OCI-LY7 (cell line): ENCODE data around the gene PARP3. TPM values are rescaled to one million over a fixed set of nuclear protein-coding genes. Genes with fewer than 3 reads are reported as not detected.
"Not testable (repeated sequence)": the region's sequence is repeated elsewhere in the genome, so short reads cannot be mapped to it uniquely, and the experiment has no call there.

Experiments
- BruUV-seq: library from RNA; stranded (reverse); fragments of 400-500 nt; replicated peaks from 2 replicates; lab custom pipeline; 2021; lab: Mats Ljungman, UMichigan
- CTCF ChIA-PET: fragments of 300-600 bp; sonication (Branson Sonifier 250); formaldehyde crosslinking; loops from one replicate; lab custom pipeline; 2022; ENCODE audit warnings: antibody characterized with exemption; ENCODE audit not compliant: unreplicated experiment; lab: Charles Lee
- POLR2A ChIA-PET: fragments of 300-600 bp; sonication (Branson Sonifier 250); formaldehyde crosslinking; loops from one replicate; lab custom pipeline; 2022; ENCODE audit warnings: antibody characterized with exemption; lab: Charles Lee
- DNase-seq: peaks from one replicate; pipeline ENCODE4 v3.0.0-alpha.2; 2015; ENCODE audit warnings: low spot score
- H2AFZ ChIP-seq: fragments of 200-600 bp; sonication (generic), shearing (Covaris generic); 2 replicates; pipeline ENCODE4 v1.6.1; 2014; ENCODE audit warnings: mild to moderate bottlenecking, antibody characterized with exemption, low read length, moderate library complexity
- H3K27ac ChIP-seq: fragments of 200-600 bp; sonication (generic); 2 replicates; pipeline ENCODE4 v1.5.1; 2014; ENCODE audit warnings: mixed run types, low read depth, mild to moderate bottlenecking, moderate library complexity, low read length, inconsistent platforms; ENCODE audit not compliant: poor library complexity, severe bottlenecking
- H3K36me3 ChIP-seq: fragments of 200-600 bp; sonication (generic); 2 replicates; pipeline ENCODE4 v1.6.1; 2014; ENCODE audit warnings: mild to moderate bottlenecking, antibody characterized with exemption, low read length, moderate library complexity, mixed read lengths; ENCODE audit not compliant: insufficient read depth
- H3K4me1 ChIP-seq: fragments of 200-600 bp; sonication (generic); 2 replicates; pipeline ENCODE4 v1.5.1; 2014; ENCODE audit warnings: mild to moderate bottlenecking, low read length; ENCODE audit not compliant: insufficient read depth, poor library complexity, severe bottlenecking
- H3K4me2 ChIP-seq: fragments of 200-600 bp; sonication (generic); 2 replicates; pipeline ENCODE4 v1.6.1; 2014; ENCODE audit warnings: mild to moderate bottlenecking, low read length
- H3K4me3 ChIP-seq: fragments of 200-600 bp; sonication (generic); 2 replicates; pipeline ENCODE4 v1.5.1; 2014; ENCODE audit warnings: mild to moderate bottlenecking, low read depth, low read length; ENCODE audit not compliant: poor library complexity, severe bottlenecking
- H3K79me2 ChIP-seq: fragments of 200-600 bp; sonication (generic); 2 replicates; pipeline ENCODE4 v1.6.1; 2016; ENCODE audit warnings: low read depth, mild to moderate bottlenecking, low read length, moderate library complexity, mixed read lengths; ENCODE audit not compliant: insufficient read depth
- H3K9me2 ChIP-seq: fragments of 200-600 bp; sonication (generic); 2 replicates; pipeline ENCODE4 v1.6.1; 2016; ENCODE audit warnings: mild to moderate bottlenecking, low read length, mixed read lengths; ENCODE audit not compliant: insufficient read depth
- H3K9me3 ChIP-seq: fragments of 200-600 bp; sonication (generic); 2 replicates; pipeline ENCODE4 v1.6.1; 2014; ENCODE audit warnings: mild to moderate bottlenecking, mixed run types, low read length, mixed read lengths
- H4K20me1 ChIP-seq: fragments of 200-600 bp; sonication (generic); 2 replicates; pipeline ENCODE4 v1.6.1; 2014; ENCODE audit warnings: mild to moderate bottlenecking, antibody characterized with exemption, low read length, moderate library complexity, mixed read lengths; ENCODE audit not compliant: insufficient read depth
- EZH2phosphoT487 ChIP-seq: fragments of 200-600 bp; sonication (generic); IDR thresholded peaks from 2 replicates; pipeline ENCODE4 v1.6.1; 2018; ENCODE audit warnings: low read depth, borderline replicate concordance, mild to moderate bottlenecking, mixed run types, antibody characterized with exemption, low read length, moderate library complexity, mixed read lengths
- intact Hi-C: fragments of 100-400 bp; cut with micrococcal nuclease; formaldehyde crosslinking; loops from one replicate; pipeline ENCODE4 v1.10.0; 2022; ENCODE audit not compliant: unreplicated experiment
- total RNA-seq, 2 experiments: library from RNA; depleted of rRNA in 1 of 2; stranded (reverse); fragments of >200 nt in 1 of 2; shearing (Covaris generic) in 1 of 2; gene quantifications; 2 replicates each; pipeline ENCODE4 v1.2.3, GENCODE V29; 2014 to 2022
- TF ChIP-seq, protein P1 (sequence below): fragments of 200-600 bp; sonication (generic); conservative IDR thresholded peaks from 2 replicates; pipeline ENCODE4 v1.5.1; 2014; ENCODE audit warnings: mild to moderate bottlenecking, antibody characterized with exemption, low read length, moderate library complexity, mixed read lengths

PARP3 gene
- total RNA-seq, 2 experiments from 2014 or later = 11.9 to 12.0 TPM

DNA sequence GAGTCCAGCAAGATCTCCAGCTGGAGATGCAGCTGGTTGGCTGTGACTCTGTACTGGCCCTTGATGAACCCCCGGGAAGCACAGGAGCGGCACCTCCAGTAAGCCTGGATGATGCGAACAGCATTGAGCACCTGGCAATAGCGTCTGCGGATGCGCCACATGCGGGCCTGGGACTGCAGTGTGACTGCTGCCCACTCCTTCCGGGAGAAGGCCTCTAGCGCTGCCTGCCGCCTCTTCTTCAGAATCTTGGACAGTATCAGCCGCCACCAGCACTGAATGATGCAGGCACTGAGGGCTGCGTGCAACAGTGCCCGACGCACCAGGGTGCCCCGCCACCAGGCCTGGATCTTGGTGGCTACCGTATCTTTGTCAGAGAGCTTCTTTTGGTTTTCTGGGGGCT is 47.2 kb upstream of the PARP3 start:
- intact Hi-C loops = no loop called here
- H3K36me3 ChIP-seq = no peaks in the 10 kb centered on the region
- H3K79me2 ChIP-seq = no peaks in the 10 kb centered on the region
- H3K9me2 ChIP-seq = no peaks in the 10 kb centered on the region
- ChIA-PET POLR2A (no interaction called here), CTCF (no interaction called here)
- no peak overlapping the region for H3K27ac ChIP-seq
- no TSS peak for BruUV-seq
- H3K4me3 ChIP-seq = no peak overlapping the region
- no peaks in the 10 kb centered on the region for H3K4me1 ChIP-seq
- H3K9me3 ChIP-seq = no peaks in the 10 kb centered on the region
- DNase-seq = no peak
- H4K20me1 ChIP-seq = no peaks in the 10 kb centered on the region
- H3K4me2 ChIP-seq = no peak overlapping the region
- TF ChIP-seq, protein P1, sequence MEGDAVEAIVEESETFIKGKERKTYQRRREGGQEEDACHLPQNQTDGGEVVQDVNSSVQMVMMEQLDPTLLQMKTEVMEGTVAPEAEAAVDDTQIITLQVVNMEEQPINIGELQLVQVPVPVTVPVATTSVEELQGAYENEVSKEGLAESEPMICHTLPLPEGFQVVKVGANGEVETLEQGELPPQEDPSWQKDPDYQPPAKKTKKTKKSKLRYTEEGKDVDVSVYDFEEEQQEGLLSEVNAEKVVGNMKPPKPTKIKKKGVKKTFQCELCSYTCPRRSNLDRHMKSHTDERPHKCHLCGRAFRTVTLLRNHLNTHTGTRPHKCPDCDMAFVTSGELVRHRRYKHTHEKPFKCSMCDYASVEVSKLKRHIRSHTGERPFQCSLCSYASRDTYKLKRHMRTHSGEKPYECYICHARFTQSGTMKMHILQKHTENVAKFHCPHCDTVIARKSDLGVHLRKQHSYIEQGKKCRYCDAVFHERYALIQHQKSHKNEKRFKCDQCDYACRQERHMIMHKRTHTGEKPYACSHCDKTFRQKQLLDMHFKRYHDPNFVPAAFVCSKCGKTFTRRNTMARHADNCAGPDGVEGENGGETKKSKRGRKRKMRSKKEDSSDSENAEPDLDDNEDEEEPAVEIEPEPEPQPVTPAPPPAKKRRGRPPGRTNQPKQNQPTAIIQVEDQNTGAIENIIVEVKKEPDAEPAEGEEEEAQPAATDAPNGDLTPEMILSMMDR = no peak
- TF ChIP-seq EZH2phosphoT487 = no peak
- no peak overlapping the region for H2AFZ ChIP-seq

DNA sequence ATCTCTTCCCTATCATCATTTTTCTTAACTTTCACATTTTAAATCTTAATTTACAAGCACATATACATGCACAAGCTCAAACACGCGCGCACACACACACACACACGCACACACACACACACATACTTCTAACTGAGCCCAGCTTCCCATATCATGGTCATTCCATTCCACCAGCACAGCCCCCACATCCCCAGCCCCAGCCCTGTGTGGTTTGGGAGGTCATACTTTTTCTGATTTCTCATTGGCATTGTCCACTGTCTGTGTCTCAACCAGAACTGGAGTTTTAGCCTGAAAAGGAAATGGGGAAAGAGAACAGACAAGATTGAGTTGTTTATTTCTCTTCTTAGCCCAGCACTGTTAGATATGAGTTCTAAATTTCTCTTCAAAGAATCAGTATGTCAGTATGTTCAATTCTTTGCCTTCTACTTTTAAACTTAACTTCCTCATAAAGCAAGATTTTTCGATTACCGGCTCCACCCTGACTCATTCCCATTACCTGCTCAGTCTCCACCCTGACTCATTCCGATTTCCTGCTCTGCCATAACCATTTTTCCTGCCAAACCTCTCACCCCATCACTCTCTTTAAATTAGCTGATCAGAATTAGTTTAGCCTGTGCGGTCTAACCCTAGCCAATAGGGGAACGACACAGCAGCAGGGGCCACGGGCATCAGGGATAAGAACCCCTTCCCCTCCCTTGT is 45.4 kb upstream of the PARP3 start:
- no peak for TF ChIP-seq EZH2phosphoT487
- TF ChIP-seq, protein P1 = no peak
- Histone ChIP-seq H2AFZ (no peak overlapping the region), H3K79me2 (no peaks in the 10 kb centered on the region), H3K9me3 (no peaks in the 10 kb centered on the region), H3K36me3 (no peaks in the 10 kb centered on the region), H3K4me3 (no peak overlapping the region), H3K4me2 (no peak overlapping the region), H3K27ac (no peak overlapping the region), H4K20me1 (no peaks in the 10 kb centered on the region), H3K4me1 (no peaks in the 10 kb centered on the region), H3K9me2 (no peaks in the 10 kb centered on the region)
- POLR2A ChIA-PET = no interaction called here
- CTCF ChIA-PET = no interaction called here
- no TSS peak for BruUV-seq
- intact Hi-C loops = no loop called here
- DNase-seq = no peak

DNA sequence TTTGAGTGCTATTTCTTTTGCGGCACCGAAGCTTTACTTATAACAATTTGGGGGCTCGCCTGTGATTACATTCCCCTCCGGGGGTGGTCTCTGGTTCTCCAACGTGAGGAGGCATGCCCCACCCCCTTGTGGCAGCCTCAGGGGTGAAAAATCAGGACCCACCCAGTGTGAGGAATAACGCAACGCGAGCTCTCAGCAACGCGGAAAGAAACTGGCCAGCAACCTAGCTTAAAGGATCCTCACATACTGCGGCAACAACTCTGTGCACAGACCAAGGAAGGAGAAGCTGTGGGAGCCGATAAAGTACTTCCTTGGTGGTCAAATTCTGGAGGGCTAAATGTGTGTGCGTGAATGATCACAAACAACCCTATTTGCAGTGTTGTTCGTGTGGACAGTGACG is 44.8 kb upstream of the PARP3 start:
- Histone ChIP-seq H3K27ac (no peak overlapping the region), H3K4me2 (no peak overlapping the region), H4K20me1 (no peaks in the 10 kb centered on the region), H2AFZ (no peak overlapping the region), H3K79me2 (no peaks in the 10 kb centered on the region), H3K4me1 (no peaks in the 10 kb centered on the region), H3K4me3 (no peak overlapping the region), H3K9me2 (no peaks in the 10 kb centered on the region), H3K36me3 (no peaks in the 10 kb centered on the region), H3K9me3 (no peaks in the 10 kb centered on the region)
- BruUV-seq = no TSS peak
- TF ChIP-seq, protein P1 = no peak
- TF ChIP-seq EZH2phosphoT487 = no peak
- POLR2A ChIA-PET = no interaction called here
- intact Hi-C loops = no loop called here
- CTCF ChIA-PET = no interaction called here
- no peak for DNase-seq

DNA sequence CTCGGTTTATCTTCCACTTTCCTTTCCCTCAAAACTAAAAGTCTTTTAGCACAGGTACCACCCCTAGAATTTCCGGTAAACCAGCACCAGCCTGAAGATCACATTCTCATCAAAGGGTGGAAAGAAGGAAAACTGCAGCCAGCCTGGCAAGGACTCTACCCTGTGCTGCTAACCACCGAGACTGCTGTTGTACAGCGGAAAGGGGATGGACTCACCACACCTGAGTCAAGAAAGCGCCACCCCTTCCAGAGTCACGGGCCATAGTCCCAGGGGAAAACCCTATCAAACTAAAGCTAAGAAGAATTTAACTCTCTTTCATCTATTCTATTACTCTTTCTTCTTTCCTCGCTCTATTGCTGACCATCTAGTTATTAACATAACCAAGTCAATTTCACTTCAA is 42.1 kb upstream of the PARP3 start:
- H4K20me1 ChIP-seq, H3K27ac ChIP-seq, DNase-seq, H3K9me2 ChIP-seq, CTCF ChIA-PET, BruUV-seq, POLR2A ChIA-PET, H3K4me1 ChIP-seq, H3K79me2 ChIP-seq, H3K4me3 ChIP-seq, intact Hi-C loops, H3K36me3 ChIP-seq, H2AFZ ChIP-seq, H3K4me2 ChIP-seq, H3K9me3 ChIP-seq: not testable (repeated sequence)
